Panc1 (cell line): ENCODE data around the gene HCN2. TPM values are rescaled to one million over a fixed set of nuclear protein-coding genes. Genes with fewer than 3 reads are reported as not detected.

Experiments
- ATAC-seq: fragments of 200-7000 bp; cut with Tn5 transposase; 2 replicates; pipeline ENCODE4 v1.9.1; 2020; ENCODE audit warnings: mild to moderate bottlenecking, moderate library complexity
- BruUV-seq: library from RNA; stranded (reverse); fragments of 400-500 nt; replicated peaks from 2 replicates; lab custom pipeline; 2021; lab: Mats Ljungman, UMichigan
- CTCF ChIA-PET: fragments of 300-600 bp; sonication (Branson Sonifier 250); formaldehyde crosslinking; loops from one replicate; lab custom pipeline; 2022; ENCODE audit warnings: antibody characterized with exemption; lab: Charles Lee
- POLR2A ChIA-PET: fragments of 300-600 bp; sonication (Branson Sonifier 250); formaldehyde crosslinking; loops from one replicate; lab custom pipeline; 2022; ENCODE audit warnings: antibody characterized with exemption; lab: Charles Lee
- DNase-seq: peaks from one replicate; pipeline ENCODE4 v3.0.0-alpha.2; 2010; ENCODE audit warnings: low read depth, low spot score
- H3K27ac ChIP-seq: 2 replicates; pipeline ENCODE4 v1.5.1; 2011; ENCODE audit warnings: mild to moderate bottlenecking, low read length, inconsistent platforms
- H3K27me3 ChIP-seq: fragments of 200-500 bp; sonication (Bioruptor generic); 2 replicates; pipeline ENCODE4 v1.6.0; 2014; ENCODE audit warnings: low read length, inconsistent platforms; ENCODE audit not compliant: control insufficient read depth, insufficient read depth
- H3K36me3 ChIP-seq: fragments of 200-500 bp; sonication (Bioruptor generic); 2 replicates; pipeline ENCODE4 v1.5.1; 2014; ENCODE audit warnings: inconsistent platforms, mild to moderate bottlenecking, low read length, moderate library complexity; ENCODE audit not compliant: control insufficient read depth, insufficient read depth
- H3K4me1 ChIP-seq: 2 replicates; pipeline ENCODE4 v1.5.1; 2011; ENCODE audit warnings: inconsistent platforms, mild to moderate bottlenecking, low read length, moderate library complexity; ENCODE audit not compliant: control insufficient read depth, insufficient read depth
- H3K4me3 ChIP-seq, 2 experiments: 2 replicates each; pipeline ENCODE4 v1.5.1; 2011 to 2012; ENCODE audit warnings: low read depth in 2 of 2, low read length in 2 of 2, mild to moderate bottlenecking in 2 of 2, inconsistent platforms in 1 of 2, moderate library complexity in 1 of 2
- H3K9me3 ChIP-seq: fragments of 200-500 bp; sonication (Bioruptor generic); 2 replicates; pipeline ENCODE4 v1.5.1; 2014; ENCODE audit warnings: low read depth, mild to moderate bottlenecking, inconsistent platforms, low read length, moderate library complexity; ENCODE audit not compliant: control insufficient read depth, insufficient read depth
- POLR2AphosphoS5 ChIP-seq: IDR thresholded peaks from 2 replicates; pipeline ENCODE4 v1.6.1; 2012; ENCODE audit warnings: mild to moderate bottlenecking, low read depth, low read length, moderate library complexity
- SIN3A ChIP-seq: IDR thresholded peaks from 2 replicates; pipeline ENCODE4 v1.6.1; 2012; ENCODE audit warnings: low read depth, mild to moderate bottlenecking, low read length, moderate library complexity, borderline replicate concordance; ENCODE audit not compliant: insufficient read depth
- TCF7L2 ChIP-seq: IDR thresholded peaks from 2 replicates; pipeline ENCODE4 v1.6.1; 2011; ENCODE audit warnings: mild to moderate bottlenecking, low read depth, low read length, inconsistent platforms
- in situ Hi-C: cut with HindIII; loops from 2 replicates; pipeline ENCODE4 v1.10.0; 2016; ENCODE audit warnings: low sequenced_read_pairs, low pct_unique_long_range_greater_than_20kb
- intact Hi-C: fragments of 100-400 bp; cut with micrococcal nuclease; formaldehyde crosslinking; loops from one replicate; pipeline ENCODE4 v1.10.0; 2022; ENCODE audit not compliant: unreplicated experiment
- total RNA-seq: library from RNA; stranded (reverse); gene quantifications from one replicate; pipeline ENCODE4 v1.2.1, GENCODE V29; 2021; ENCODE audit not compliant: unreplicated experiment
- TF ChIP-seq, protein P1 (sequence below): fragments of 450-650 bp; IDR thresholded peaks from 2 replicates; pipeline ENCODE4 v1.5.1; 2017; ENCODE audit warnings: mild to moderate bottlenecking
- TF ChIP-seq, protein P2 (sequence below), 2 experiments: IDR thresholded peaks; 2 replicates each; pipeline ENCODE4 v1.6.1; 2011 to 2012; ENCODE audit warnings: low read depth in 2 of 2, control low read depth in 1 of 2, low read length in 1 of 2, mild to moderate bottlenecking in 1 of 2, moderate library complexity in 1 of 2; ENCODE audit not compliant: insufficient read depth in 1 of 2

Gene HCN2
- total RNA-seq, 1 experiment from 2014 or later: 15.1 TPM

DNA sequence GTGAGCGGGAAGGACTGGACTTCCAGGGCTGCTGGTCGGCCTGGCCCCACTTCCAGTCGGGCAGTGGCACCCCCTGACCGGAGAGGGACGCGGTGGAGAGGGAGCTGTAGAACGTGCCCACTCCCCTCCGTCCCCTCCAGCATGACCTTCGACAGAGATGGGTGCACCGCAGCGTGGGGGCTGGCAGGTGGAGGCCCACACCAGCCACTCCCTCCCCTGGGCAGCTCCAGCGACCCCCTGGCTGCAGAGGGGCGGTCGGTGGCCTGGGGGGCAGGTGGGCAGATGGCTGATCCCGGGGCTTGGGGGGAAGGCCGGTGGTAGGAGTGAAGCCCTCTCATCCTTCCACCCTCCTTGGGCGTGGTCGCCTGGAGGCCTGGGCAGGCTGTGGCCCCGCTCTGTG lies 2.4 kb downstream of the HCN2 start:
- no TSS peak for BruUV-seq
- POLR2A ChIA-PET: no interaction called here
- CTCF ChIA-PET: no interaction called here
- TF ChIP-seq POLR2AphosphoS5: no peak
- no peak for TF ChIP-seq SIN3A
- TF ChIP-seq, protein P1, sequence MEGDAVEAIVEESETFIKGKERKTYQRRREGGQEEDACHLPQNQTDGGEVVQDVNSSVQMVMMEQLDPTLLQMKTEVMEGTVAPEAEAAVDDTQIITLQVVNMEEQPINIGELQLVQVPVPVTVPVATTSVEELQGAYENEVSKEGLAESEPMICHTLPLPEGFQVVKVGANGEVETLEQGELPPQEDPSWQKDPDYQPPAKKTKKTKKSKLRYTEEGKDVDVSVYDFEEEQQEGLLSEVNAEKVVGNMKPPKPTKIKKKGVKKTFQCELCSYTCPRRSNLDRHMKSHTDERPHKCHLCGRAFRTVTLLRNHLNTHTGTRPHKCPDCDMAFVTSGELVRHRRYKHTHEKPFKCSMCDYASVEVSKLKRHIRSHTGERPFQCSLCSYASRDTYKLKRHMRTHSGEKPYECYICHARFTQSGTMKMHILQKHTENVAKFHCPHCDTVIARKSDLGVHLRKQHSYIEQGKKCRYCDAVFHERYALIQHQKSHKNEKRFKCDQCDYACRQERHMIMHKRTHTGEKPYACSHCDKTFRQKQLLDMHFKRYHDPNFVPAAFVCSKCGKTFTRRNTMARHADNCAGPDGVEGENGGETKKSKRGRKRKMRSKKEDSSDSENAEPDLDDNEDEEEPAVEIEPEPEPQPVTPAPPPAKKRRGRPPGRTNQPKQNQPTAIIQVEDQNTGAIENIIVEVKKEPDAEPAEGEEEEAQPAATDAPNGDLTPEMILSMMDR: no peak
- TF ChIP-seq TCF7L2: no peak
- TF ChIP-seq, protein P2, sequence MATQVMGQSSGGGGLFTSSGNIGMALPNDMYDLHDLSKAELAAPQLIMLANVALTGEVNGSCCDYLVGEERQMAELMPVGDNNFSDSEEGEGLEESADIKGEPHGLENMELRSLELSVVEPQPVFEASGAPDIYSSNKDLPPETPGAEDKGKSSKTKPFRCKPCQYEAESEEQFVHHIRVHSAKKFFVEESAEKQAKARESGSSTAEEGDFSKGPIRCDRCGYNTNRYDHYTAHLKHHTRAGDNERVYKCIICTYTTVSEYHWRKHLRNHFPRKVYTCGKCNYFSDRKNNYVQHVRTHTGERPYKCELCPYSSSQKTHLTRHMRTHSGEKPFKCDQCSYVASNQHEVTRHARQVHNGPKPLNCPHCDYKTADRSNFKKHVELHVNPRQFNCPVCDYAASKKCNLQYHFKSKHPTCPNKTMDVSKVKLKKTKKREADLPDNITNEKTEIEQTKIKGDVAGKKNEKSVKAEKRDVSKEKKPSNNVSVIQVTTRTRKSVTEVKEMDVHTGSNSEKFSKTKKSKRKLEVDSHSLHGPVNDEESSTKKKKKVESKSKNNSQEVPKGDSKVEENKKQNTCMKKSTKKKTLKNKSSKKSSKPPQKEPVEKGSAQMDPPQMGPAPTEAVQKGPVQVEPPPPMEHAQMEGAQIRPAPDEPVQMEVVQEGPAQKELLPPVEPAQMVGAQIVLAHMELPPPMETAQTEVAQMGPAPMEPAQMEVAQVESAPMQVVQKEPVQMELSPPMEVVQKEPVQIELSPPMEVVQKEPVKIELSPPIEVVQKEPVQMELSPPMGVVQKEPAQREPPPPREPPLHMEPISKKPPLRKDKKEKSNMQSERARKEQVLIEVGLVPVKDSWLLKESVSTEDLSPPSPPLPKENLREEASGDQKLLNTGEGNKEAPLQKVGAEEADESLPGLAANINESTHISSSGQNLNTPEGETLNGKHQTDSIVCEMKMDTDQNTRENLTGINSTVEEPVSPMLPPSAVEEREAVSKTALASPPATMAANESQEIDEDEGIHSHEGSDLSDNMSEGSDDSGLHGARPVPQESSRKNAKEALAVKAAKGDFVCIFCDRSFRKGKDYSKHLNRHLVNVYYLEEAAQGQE (IDR thresholded peaks at IDR 0.05; ENCODE audit: insufficient read depth in 1 of 2, low read depth in 2 of 2, low read length in 1 of 2): no peak
- in situ Hi-C loops (no loop called here), intact Hi-C loops (no loop called here)
- H3K4me3 ChIP-seq: no peak overlapping the region
- H3K27ac ChIP-seq: no peak overlapping the region
- H3K9me3 ChIP-seq: no peaks in the 10 kb centered on the region
- no peak for DNase-seq
- H3K36me3 ChIP-seq: no peaks in the 10 kb centered on the region
- H3K27me3 ChIP-seq: no peaks in the 10 kb centered on the region
- peaks cover 10% of the 10 kb centered on the region for H3K4me1 ChIP-seq
- no peak for ATAC-seq

DNA sequence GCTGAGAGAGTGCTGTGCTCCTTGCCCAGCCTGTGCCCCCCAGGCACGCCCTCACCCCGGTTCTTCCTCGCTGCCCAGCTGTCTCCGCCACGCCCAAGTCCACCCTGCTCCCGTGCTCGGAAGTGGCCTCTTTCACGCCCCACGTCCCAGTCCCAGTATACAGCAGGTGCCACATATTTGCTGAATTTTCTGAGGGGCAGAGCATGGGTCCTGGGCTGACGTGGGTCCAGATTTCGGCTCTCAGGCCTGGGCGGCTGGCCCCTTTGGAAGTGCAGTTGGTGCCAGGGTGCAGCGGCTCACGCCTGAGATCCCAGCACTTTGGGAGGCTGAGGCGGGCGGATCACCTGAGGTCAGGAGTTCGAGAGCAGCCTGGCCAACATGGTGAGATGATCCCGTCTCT lies 3.4 kb downstream of the HCN2 start:
- in situ Hi-C loops (no loop called here), intact Hi-C loops (no loop called here)
- ATAC-seq (no peak), DNase-seq (no peak)
- no peaks in the 10 kb centered on the region for H3K9me3 ChIP-seq
- POLR2A ChIA-PET: no interaction called here
- TF ChIP-seq POLR2AphosphoS5 (no peak), TCF7L2 (no peak), SIN3A (no peak)
- TF ChIP-seq, protein P1: no peak
- TF ChIP-seq, protein P2 (IDR thresholded peaks at IDR 0.05; ENCODE audit: insufficient read depth in 1 of 2, low read depth in 2 of 2, low read length in 1 of 2): no peak
- H3K27ac ChIP-seq: no peak overlapping the region
- H3K27me3 ChIP-seq: no peaks in the 10 kb centered on the region
- no peaks in the 10 kb centered on the region for H3K36me3 ChIP-seq
- peaks cover 10% of the 10 kb centered on the region for H3K4me1 ChIP-seq
- CTCF ChIA-PET: no interaction called here
- H3K4me3 ChIP-seq: no peak overlapping the region
- no TSS peak for BruUV-seq
